RWPE2 (cell line): ENCODE results near the gene TOPBP1.
A peak's percentile ranks its signal among the peaks of the same experiment; 100 is the strongest.

Experiments
- ATAC-seq: fragments of 200-7000 bp; cut with Tn5 transposase; 3 replicates; pipeline ENCODE4 v1.9.1; 2021; ENCODE audit warnings: low read depth
- DNase-seq: peaks from one replicate; pipeline ENCODE4 v3.0.0-alpha.2; 2020; ENCODE audit warnings: low spot score
- H3K27ac ChIP-seq: fragments of 450-650 bp; 2 replicates; pipeline ENCODE4 v1.5.1; 2017; ENCODE audit warnings: mild to moderate bottlenecking; ENCODE audit not compliant: poor library complexity, severe bottlenecking
- H3K27me3 ChIP-seq: fragments of 250-450 bp; sonication (Bioruptor Pico); 2 replicates; pipeline ENCODE4 v1.5.1; 2021; ENCODE audit warnings: mild to moderate bottlenecking, moderate library complexity; ENCODE audit not compliant: insufficient read depth, poor library complexity, severe bottlenecking
- H3K36me3 ChIP-seq: fragments of 250-450 bp; sonication (Bioruptor Pico); 2 replicates; pipeline ENCODE4 v1.5.1; 2020; ENCODE audit warnings: low read depth, mild to moderate bottlenecking, moderate library complexity
- H3K4me1 ChIP-seq: fragments of 250-450 bp; sonication (Bioruptor Pico); 2 replicates; pipeline ENCODE4 v1.5.1; 2021; ENCODE audit warnings: mild to moderate bottlenecking, moderate library complexity; ENCODE audit not compliant: insufficient read depth, poor library complexity, severe bottlenecking
- H3K4me3 ChIP-seq: fragments of 250-450 bp; sonication (Bioruptor Pico); 2 replicates; pipeline ENCODE4 v1.5.1; 2021; ENCODE audit warnings: mild to moderate bottlenecking, moderate library complexity; ENCODE audit not compliant: severe bottlenecking
- H3K9me3 ChIP-seq: fragments of 250-450 bp; sonication (Bioruptor Pico); 2 replicates; pipeline ENCODE4 v1.5.1; 2021; ENCODE audit warnings: mild to moderate bottlenecking, moderate library complexity; ENCODE audit not compliant: severe bottlenecking
- CTCF ChIP-seq: fragments of 450-650 bp; IDR thresholded peaks from one replicate; pipeline ENCODE4 v1.5.1; 2017; ENCODE audit warnings: mild to moderate bottlenecking, moderate library complexity; ENCODE audit not compliant: poor library complexity, severe bottlenecking

TOPBP1 gene

GRCh38 chr3:133649486-133650068 is 12.2 kb downstream of the TOPBP1 start:
- ATAC-seq (no peak), DNase-seq (no peak)
- H3K27ac ChIP-seq: no peak overlapping the region
- no peaks in the 10 kb centered on the region for H3K27me3 ChIP-seq
- no peaks in the 10 kb centered on the region for H3K9me3 ChIP-seq
- H3K4me3 ChIP-seq: no peak overlapping the region
- H3K36me3 ChIP-seq: peaks cover 94% of the 10 kb centered on the region
- TF ChIP-seq CTCF: no peak
- H3K4me1 ChIP-seq: peaks cover 13% of the 10 kb centered on the region

- no peak overlapping the region for H3K4me3 ChIP-seq
- H3K36me3 ChIP-seq: peaks cover 95% of the 10 kb centered on the region
- DNase-seq (no peak), ATAC-seq (peak; percentile 96)
- H3K9me3 ChIP-seq: no peaks in the 10 kb centered on the region
- H3K27ac ChIP-seq: no peak overlapping the region
- peaks cover 14% of the 10 kb centered on the region for H3K4me1 ChIP-seq
- no peak for TF ChIP-seq CTCF
- no peaks in the 10 kb centered on the region for H3K27me3 ChIP-seq
Observed at GRCh38 chr3:133644768-133645167, 17.0 kb downstream of the TOPBP1 start.

- no peak overlapping the region for H3K4me3 ChIP-seq
- peaks cover 14% of the 10 kb centered on the region for H3K4me1 ChIP-seq
- H3K36me3 ChIP-seq: peaks cover 95% of the 10 kb centered on the region
- no peaks in the 10 kb centered on the region for H3K27me3 ChIP-seq
- ATAC-seq (no peak), DNase-seq (no peak)
- no peaks in the 10 kb centered on the region for H3K9me3 ChIP-seq
- H3K27ac ChIP-seq: no peak overlapping the region
- no peak for TF ChIP-seq CTCF
Observed at GRCh38 chr3:133643611-133644010, 18.1 kb downstream of the TOPBP1 start.

- H3K27ac ChIP-seq: no peak overlapping the region
- no peak for TF ChIP-seq CTCF
- H3K4me3 ChIP-seq: no peak overlapping the region
- DNase-seq: no peak
- H3K36me3 ChIP-seq: peaks cover 95% of the 10 kb centered on the region
- H3K27me3 ChIP-seq: no peaks in the 10 kb centered on the region
- ATAC-seq: no peak
- peaks cover 14% of the 10 kb centered on the region for H3K4me1 ChIP-seq
- H3K9me3 ChIP-seq: no peaks in the 10 kb centered on the region
Observed at GRCh38 chr3:133641254-133641653, 20.5 kb downstream of the TOPBP1 start.

- Histone ChIP-seq H3K27ac (no peak overlapping the region), H3K4me1 (no peaks in the 10 kb centered on the region), H3K9me3 (no peaks in the 10 kb centered on the region), H3K27me3 (no peaks in the 10 kb centered on the region), H3K36me3 (peaks cover 96% of the 10 kb centered on the region), H3K4me3 (no peak overlapping the region)
- no peak for ATAC-seq
- TF ChIP-seq CTCF: no peak
- no peak for DNase-seq
Observed at GRCh38 chr3:133633439-133633838, 28.3 kb downstream of the TOPBP1 start.
